Measurements from ENCODE around the gene BMX. TPM values are rescaled to one million over a fixed set of nuclear protein-coding genes. Genes with fewer than 3 reads are reported as not detected.

Gene BMX
- total RNA-seq, 1 experiment from 2014 or later = not detected

GRCh38 chrX:15549189-15550012 lies 48.8 kb downstream of the BMX start:
- Histone ChIP-seq H4K20me1 (ENCODE audit: insufficient read depth) (no peaks in the 10 kb centered on the region), H3K4me2 (no peak overlapping the region), H3K4me1 (replicated peaks; ENCODE audit: insufficient read depth) (no peaks in the 10 kb centered on the region), H3K79me2 (ENCODE audit: low read depth) (no peaks in the 10 kb centered on the region), H3F3A (ENCODE audit: insufficient read depth, low read depth) (no peaks in the 10 kb centered on the region), H3K27me3 (ENCODE audit: insufficient read depth, low read depth) (no peaks in the 10 kb centered on the region), H2AFZ (no peak overlapping the region), H3K36me3 (ENCODE audit: low read depth) (no peaks in the 10 kb centered on the region), H3K4me3 (no peak overlapping the region), H3K9me3 (ENCODE audit: insufficient read depth, low read depth) (no peaks in the 10 kb centered on the region), H3K27ac (no peak overlapping the region), H3K9me2 (ENCODE audit: insufficient read depth) (no peaks in the 10 kb centered on the region)
- BruUV-seq (replicated peaks) = no TSS peak
- TF ChIP-seq CTCF (conservative IDR thresholded peaks at IDR 0.05) (no peak), EZH2 (IDR thresholded peaks at IDR 0.05; ENCODE audit: low read depth) (no peak)
- DNase-seq = no peak
- intact Hi-C loops (cut with micrococcal nuclease; ENCODE audit: unreplicated experiment) = no loop called here
- POLR2A ChIA-PET (ENCODE audit: unreplicated experiment) = no interaction called here
- CTCF ChIA-PET = no interaction called here

GRCh38 chrX:15559227-15559626 lies 58.6 kb downstream of the BMX start:
- no TSS peak for BruUV-seq (replicated peaks)
- H3K79me2 ChIP-seq (ENCODE audit: low read depth) = no peaks in the 10 kb centered on the region
- no peaks in the 10 kb centered on the region for H3F3A ChIP-seq (ENCODE audit: insufficient read depth, low read depth)
- no peak overlapping the region for H3K4me2 ChIP-seq
- intact Hi-C loops (cut with micrococcal nuclease; ENCODE audit: unreplicated experiment) = no loop called here
- no peak overlapping the region for H3K4me3 ChIP-seq
- no peak for DNase-seq
- H3K36me3 ChIP-seq (ENCODE audit: low read depth) = no peaks in the 10 kb centered on the region
- H2AFZ ChIP-seq = no peak overlapping the region
- no peaks in the 10 kb centered on the region for H3K9me3 ChIP-seq (ENCODE audit: insufficient read depth, low read depth)
- CTCF ChIA-PET = no interaction called here
- POLR2A ChIA-PET (ENCODE audit: unreplicated experiment) = no interaction called here
- no peak for TF ChIP-seq CTCF (conservative IDR thresholded peaks at IDR 0.05)
- TF ChIP-seq EZH2 (IDR thresholded peaks at IDR 0.05; ENCODE audit: low read depth) = no peak
- no peaks in the 10 kb centered on the region for H3K4me1 ChIP-seq (replicated peaks; ENCODE audit: insufficient read depth)
- no peaks in the 10 kb centered on the region for H3K9me2 ChIP-seq (ENCODE audit: insufficient read depth)
- no peaks in the 10 kb centered on the region for H4K20me1 ChIP-seq (ENCODE audit: insufficient read depth)
- no peak overlapping the region for H3K27ac ChIP-seq
- H3K27me3 ChIP-seq (ENCODE audit: insufficient read depth, low read depth) = no peaks in the 10 kb centered on the region

DNA sequence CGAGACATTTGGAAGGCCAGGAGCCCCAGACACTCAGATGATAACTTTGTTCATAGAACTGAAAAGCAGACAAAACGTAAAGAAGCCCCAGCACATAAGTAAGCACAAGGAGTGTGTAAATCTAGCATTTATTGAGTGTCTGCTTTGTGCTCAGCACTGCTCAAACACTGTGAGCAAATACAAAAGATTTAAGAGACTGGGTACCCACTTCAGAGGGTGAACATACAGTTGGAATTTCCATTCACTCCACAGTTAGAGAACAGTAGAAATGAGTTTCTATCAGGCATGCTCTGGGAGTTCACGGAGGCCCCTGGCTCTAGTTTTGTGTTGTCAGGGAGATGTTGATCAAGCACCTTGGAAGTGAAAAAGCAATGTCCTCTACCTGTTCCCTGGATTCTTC lies 60.3 kb downstream of the BMX start:
- BruUV-seq (replicated peaks) = no TSS peak

More for the DNA sequence above, 60.3 kb downstream of the BMX start:
- Histone ChIP-seq H3K4me3 (no peak overlapping the region), H3K27me3 (ENCODE audit: insufficient read depth, low read depth) (no peaks in the 10 kb centered on the region), H3K27ac (no peak overlapping the region), H3K36me3 (ENCODE audit: low read depth) (no peaks in the 10 kb centered on the region), H3K4me1 (replicated peaks; ENCODE audit: insufficient read depth) (peaks cover 6% of the 10 kb centered on the region), H3K9me3 (ENCODE audit: insufficient read depth, low read depth) (no peaks in the 10 kb centered on the region), H3K9me2 (ENCODE audit: insufficient read depth) (no peaks in the 10 kb centered on the region), H3K79me2 (ENCODE audit: low read depth) (no peaks in the 10 kb centered on the region), H2AFZ (no peak overlapping the region), H3F3A (ENCODE audit: insufficient read depth, low read depth) (no peaks in the 10 kb centered on the region), H3K4me2 (no peak overlapping the region), H4K20me1 (ENCODE audit: insufficient read depth) (no peaks in the 10 kb centered on the region)
- no peak for TF ChIP-seq CTCF (conservative IDR thresholded peaks at IDR 0.05)
- TF ChIP-seq EZH2 (IDR thresholded peaks at IDR 0.05; ENCODE audit: low read depth) = no peak
- POLR2A ChIA-PET (ENCODE audit: unreplicated experiment) = no interaction called here
- DNase-seq = no peak
- CTCF ChIA-PET = no interaction called here
- intact Hi-C loops (cut with micrococcal nuclease; ENCODE audit: unreplicated experiment) = no loop called here
